HTERT RPE-1 (cell line): Measurements from ENCODE around the gene UBE2D1.

Experiments used
- in situ Hi-C: fragments of 300-500 bp; cut with MboI; formaldehyde crosslinking; loops from 4 replicates; pipeline ENCODE4 v1.14.3; 2020; ENCODE audit warnings: low sequenced_read_pairs

UBE2D1 gene

GRCh38 chr10:58334817-58335305 is at the start of gene UBE2D1:
Gene UBE2D1 (plus strand): TSS chr10:58335006. CDS start chr10:58335202, 196 bp downstream.
- in situ Hi-C loops, result no loop called here

DNA sequence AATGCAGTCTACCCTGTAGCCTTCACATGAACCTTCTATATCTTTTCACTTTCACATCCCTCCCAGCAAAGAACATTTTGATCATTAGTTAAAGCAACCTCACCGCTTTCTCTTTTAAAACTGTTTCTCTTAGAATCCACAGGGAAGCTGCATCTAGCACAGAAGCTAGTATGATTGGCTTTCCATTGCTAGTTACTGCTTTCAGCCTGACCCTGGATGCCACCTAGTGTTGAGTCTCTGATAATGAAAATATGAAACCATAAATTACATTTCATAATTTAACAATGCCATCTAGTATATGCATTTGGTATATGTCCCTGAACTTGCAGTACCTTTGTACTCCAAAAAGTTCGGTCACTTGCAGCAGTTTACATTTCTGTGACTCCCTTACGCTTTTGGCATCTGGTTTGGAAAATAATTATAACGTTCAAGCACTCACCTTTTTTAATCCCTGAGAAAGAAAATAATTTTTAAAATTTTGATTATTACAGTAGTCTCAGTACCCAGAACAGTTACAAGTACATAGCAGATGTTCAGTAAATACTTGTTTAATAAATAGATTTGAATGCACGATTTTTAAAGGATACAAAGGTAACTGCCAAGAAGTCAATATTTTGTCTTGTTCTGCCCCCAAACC is 43.1 kb upstream of the UBE2D1 start:
- in situ Hi-C loops, result no loop called here

- in situ Hi-C loops, result no loop called here
These were observed 40.8 kb upstream of the UBE2D1 start for GRCh38 chr10:58293989-58294388.

GRCh38 chr10:58299580-58299979 is 35.2 kb upstream of the UBE2D1 start:
- in situ Hi-C loops, result no loop called here

- in situ Hi-C loops, result no loop called here
These were observed 34.1 kb upstream of the UBE2D1 start for GRCh38 chr10:58300676-58301075.

GRCh38 chr10:58302254-58302653 is 32.6 kb upstream of the UBE2D1 start:
- in situ Hi-C loops, result no loop called here

GRCh38 chr10:58304099-58304633 is 30.6 kb upstream of the UBE2D1 start:
- in situ Hi-C loops, result no loop called here

DNA sequence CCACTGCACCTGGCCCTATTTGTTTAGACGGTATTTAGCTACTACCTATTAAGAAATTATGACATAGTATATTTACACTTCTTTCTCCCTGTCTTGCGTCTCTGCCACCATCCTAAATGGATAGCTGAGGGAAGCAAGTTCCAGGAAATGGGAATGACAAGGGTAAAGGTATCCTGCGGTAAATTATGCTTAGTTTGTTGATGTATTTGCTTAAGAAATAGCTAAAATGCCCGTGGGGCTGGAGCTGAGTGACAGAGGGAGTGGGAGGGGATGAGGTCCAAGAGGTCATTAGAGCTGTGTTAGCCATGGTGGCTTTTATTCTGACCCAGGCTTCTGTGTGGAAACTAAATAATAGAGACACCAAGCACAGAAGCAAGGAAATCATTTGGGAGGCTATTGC is 29.0 kb upstream of the UBE2D1 start:
- in situ Hi-C loops, result no loop called here

DNA sequence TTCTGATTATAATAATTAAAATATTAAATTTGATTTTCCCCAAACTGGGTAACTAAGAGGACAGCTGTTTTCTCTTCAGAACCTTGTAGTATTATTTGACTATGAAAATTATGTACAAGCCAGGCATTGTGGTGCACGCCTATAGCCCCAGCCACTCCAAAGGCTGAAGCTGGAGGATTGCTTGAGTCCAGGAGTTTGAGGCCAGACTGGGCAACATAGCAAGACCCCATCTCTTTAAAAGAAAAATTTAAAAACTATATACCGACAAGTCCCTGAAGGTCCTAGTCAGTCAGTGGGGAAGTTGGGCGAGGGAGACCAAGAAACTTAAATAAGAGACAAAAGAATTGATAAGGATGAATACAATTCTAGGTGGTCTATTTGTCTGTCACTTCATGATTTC is 27.1 kb upstream of the UBE2D1 start:
- in situ Hi-C loops, result no loop called here

- in situ Hi-C loops, result no loop called here
These were observed 23.8 kb upstream of the UBE2D1 start for GRCh38 chr10:58311026-58311425.

DNA sequence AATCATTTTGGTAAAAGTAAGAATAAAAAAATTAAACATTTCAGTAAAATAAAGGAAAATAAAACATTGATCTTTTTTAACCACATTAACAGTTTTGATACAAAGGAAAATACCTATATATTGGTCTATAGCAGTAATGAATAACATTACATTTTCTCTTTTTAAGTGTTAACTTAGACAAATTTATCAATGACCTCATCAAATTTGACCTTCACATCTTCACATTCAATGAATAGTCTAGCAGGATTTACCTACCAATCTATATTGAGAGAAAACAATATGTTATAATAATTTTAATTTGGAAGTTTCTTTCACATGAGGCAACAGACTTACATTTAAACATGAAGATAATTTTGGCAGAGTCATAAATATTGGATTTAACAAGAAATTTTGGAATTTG is 17.9 kb upstream of the UBE2D1 start:
- in situ Hi-C loops, result no loop called here

DNA sequence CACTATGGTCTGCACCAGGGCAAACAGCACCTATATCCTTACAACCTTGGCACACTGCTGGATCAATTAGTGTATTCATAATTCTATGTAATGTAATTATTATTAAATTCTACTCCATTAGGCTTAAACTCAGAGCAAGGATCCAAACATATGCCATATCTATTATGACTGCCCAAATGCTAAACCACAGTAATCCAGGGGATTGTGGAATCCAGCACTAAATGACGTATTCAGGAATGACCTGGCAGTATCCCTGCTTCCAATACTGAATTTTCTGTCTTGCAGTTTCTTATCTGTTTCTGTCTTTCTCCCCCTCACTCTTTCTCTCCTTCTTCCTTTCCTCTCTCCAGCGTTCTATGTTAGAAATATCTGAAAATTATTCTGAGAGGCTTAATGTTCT is 16.5 kb upstream of the UBE2D1 start:
- in situ Hi-C loops, result no loop called here

GRCh38 chr10:58319599-58319998 is 15.2 kb upstream of the UBE2D1 start:
- in situ Hi-C loops, result no loop called here

DNA sequence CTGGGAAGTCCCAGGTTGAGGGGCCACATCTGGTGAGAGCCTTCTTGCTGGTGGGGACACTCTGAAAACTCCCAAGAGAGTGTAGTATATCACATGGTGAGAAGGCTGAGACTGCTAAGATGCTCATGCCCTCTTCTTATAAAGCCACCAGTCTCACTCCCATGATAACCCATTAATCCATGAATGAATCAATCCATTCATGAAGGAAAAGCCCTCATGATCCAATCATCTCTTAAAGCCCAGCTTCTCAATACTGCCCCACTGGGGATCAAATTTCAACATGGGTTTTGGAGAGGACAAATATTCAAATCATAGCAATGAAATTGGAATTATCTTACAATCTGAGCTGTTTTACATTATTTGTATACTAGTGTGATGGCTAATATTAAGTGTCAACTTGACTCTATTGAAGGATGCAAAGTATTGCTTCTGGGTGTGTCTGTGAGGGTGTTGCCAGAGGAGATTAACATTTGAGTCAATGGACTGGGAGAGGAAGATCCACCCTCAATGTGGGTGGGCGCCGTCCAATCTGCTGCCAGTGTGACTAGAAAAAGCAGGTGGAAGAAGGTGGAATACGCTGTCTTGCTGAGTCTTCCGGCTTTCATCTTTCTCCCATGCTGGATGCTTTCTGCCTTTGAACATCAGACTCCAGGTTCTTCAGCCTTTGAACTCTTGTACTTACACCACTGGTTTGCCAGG is 14.3 kb upstream of the UBE2D1 start:
- in situ Hi-C loops, result no loop called here

DNA sequence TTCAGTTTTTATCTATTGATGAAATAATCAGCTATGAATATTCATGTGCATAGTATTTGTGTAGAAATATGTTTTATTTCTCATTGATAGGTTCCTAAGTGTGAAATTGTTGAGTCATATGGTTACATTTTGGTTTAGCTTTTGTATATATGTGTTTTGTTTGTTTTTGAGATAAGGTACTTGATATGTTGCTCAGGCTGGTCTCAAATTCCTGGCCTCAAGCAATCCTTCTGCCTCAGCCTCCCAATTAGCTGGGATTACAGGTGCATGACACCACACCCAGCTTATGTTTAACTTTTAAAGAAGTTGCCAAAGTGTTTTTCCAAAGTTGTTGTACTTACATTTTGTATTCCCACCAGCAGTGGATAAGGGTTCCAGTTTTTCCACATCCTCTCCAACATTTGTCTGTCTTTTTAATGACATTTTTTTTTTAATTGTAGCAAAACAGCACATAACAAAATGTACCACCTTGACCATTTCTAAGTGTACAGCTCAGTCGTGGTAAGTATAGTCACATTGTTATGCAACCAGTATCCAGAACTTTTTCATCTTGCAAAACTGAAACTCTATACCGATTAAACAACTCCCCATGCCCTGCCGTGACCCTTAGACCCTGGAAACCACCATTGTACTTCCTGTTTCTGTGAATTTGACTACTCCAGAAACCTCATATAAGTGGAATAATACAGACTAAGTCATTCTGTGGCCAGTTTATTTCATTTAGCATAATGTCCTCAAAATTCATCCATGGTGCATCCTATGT is 12.6 kb upstream of the UBE2D1 start:
- in situ Hi-C loops, result no loop called here

DNA sequence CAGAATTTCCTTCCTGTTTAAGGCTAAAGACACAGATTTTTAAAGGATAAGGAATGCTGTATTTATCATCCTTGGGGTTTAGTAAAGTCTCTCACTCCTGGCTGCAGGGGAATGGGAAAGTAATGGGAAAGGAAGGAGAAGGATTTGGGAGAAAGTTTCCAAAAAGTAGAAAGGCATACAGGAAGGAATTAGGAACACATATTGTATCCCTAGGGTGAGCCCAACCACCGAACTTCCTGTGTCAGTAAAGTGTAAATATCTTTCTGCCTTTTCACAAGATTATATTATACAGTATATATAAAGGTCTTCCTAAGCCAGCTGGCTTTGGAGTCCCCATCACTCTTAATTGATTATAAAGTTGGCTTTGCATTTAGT is 12.0 kb upstream of the UBE2D1 start:
- in situ Hi-C loops, result no loop called here

- in situ Hi-C loops, result no loop called here
These were observed 7.8 kb upstream of the UBE2D1 start for GRCh38 chr10:58326967-58327381.

GRCh38 chr10:58328233-58328632 is 6.6 kb upstream of the UBE2D1 start:
- in situ Hi-C loops, result no loop called here

DNA sequence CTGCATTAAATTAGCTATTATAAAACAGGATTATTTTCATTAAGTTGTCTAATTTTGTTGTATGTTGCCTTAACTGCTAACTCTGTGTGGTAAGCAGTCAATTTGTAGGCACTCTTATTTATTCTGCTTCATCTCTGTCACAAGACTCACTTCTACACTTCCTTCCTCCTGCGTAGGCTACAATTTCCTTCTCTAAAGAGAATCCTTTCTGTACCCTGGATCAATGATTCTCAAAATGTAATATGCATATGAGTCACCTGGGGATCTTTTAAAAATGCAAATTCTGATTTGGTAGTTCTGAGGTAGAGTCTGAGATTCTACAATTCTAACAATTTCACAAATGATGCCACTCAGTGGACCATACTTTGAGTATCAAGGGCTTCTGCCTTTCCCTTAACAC is 4.4 kb upstream of the UBE2D1 start:
- in situ Hi-C loops, result no loop called here

GRCh38 chr10:58331646-58332045 is 3.2 kb upstream of the UBE2D1 start:
- in situ Hi-C loops, result no loop called here

DNA sequence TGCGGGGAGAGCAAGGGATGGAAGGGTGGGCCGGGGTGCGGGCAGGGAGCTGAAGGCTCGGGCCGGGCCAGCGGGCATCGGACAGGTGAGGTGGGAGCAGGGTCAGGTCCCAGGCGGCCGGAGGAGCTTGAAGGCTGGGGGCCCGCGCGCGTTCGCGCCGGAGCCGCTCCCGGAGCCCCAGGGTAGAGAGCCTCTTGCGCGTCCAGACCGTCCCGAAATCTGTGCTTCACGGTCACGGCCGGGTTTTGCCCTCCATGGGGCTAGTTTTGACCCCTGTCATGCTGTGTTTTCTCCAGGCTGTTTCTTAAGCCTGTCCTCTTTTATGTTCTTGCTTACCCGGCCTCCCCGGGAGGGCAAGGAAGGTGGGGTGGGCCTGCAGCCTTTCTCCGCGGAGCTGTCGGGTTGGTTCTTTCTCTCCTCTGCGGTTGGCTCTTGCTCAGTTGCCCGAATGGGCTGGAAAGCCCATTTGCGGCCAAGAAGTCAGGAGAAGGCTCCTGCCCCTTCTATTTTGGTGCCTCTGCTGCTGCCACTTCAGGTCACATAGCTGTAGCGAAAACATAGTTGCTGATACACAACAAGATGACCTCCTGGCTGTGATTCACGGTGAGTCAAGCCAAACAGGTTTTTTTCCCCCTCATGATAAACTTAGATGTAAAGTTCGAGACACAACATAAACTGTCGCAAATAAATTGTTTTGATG is 650 bp downstream of the UBE2D1 start:
- in situ Hi-C loops, result no loop called here
